HG03039 (cell line): Measurements from ENCODE around the gene TBC1D14.

Source experiments
- ATAC-seq: cut with Tn5 transposase; IDR thresholded peaks from one replicate; pipeline ENCODE4 v1.9.1; 2021; ENCODE audit warnings: mild to moderate bottlenecking, moderate library complexity; ENCODE audit not compliant: unreplicated experiment

Gene TBC1D14

GRCh38 chr4:6946497-6946896 is 36.9 kb downstream of the TBC1D14 start:
- no peak for ATAC-seq

- ATAC-seq = no peak
Measured at GRCh38 chr4:6948134-6948460, 38.5 kb downstream of the TBC1D14 start.

DNA sequence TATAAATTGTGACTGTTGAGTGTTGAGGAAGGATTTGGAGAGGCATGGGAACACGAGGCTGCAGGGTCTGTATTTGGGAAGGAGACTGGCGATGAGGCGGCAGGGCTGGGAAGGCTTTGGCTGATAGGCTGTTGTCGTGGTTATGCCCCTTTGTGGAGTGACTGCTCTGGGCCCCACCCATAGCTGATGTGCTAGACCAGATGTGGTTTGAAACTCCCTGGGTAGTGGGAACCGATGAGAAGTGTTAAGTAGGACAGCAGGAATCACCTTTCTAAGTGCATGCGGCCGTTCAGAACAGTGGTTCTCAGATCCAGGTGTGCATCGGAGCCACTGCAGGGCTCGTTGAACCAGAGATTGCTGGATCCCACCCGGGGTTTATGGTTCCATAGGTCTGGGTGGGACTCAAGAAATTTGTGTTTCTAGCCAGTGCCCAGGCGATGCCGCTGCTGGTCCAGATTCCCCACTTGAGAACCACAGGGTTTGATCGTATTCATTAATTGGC is 42.3 kb downstream of the TBC1D14 start:
- ATAC-seq = no peak

GRCh38 chr4:6953751-6954380 is 44.2 kb downstream of the TBC1D14 start:
- ATAC-seq = no peak

DNA sequence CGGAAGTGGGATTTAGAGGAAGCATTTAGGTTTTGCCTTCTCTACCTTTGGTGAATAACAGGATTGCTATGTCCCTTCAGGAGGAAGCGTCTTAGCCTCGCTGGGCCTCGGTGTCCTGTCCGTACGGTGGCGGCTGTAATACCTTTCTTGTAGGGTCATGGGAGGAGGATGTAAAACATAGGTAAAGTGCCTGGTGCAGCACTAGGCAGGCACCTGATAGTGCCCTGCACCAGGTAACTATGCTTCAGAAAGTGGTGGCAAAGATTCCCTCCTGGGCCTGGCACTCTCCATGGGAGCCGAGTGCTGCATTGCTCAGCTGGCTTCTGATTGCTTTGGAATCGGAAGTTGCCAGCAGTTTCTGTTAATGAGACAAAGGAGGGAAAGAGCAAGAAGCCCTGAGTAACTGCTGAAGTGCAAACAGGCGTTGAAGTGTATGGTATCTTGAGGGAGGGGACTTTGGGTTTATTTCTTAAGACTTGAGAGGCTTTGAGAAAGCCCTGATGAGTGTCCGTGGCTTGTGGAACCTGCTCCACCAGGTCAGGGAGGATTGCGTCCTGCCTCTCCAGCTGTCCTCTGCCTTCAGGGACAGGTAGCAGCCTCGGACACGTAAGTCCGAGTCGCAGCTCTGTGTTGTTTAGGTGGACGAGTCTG is 45.8 kb downstream of the TBC1D14 start:
- ATAC-seq = no peak

GRCh38 chr4:6956087-6956433 is 46.4 kb downstream of the TBC1D14 start:
- no peak for ATAC-seq

GRCh38 chr4:6956434-6957147 is 47.0 kb downstream of the TBC1D14 start:
- no peak for ATAC-seq

- ATAC-seq = no peak
Measured at GRCh38 chr4:6957148-6957520, 47.5 kb downstream of the TBC1D14 start.

DNA sequence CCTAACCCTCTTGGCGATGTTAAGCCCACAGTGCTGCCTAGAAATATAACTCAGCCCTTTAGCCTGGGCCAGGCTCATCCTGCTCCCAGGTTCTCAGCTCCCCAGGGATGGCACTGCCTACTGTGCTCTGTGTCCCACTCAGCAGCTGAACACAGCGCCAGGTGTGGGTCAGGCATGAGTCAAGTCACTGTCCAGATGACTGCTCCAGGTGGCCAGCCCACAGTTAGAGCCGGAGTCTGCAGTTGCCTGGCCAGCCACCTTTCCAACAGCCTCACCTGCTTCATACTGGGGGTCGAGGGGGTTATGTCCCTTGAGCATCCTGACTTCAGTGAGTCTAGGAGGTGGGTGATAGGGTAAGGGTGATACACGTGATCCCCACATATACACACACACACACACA is 48.4 kb downstream of the TBC1D14 start:
- ATAC-seq = no peak

DNA sequence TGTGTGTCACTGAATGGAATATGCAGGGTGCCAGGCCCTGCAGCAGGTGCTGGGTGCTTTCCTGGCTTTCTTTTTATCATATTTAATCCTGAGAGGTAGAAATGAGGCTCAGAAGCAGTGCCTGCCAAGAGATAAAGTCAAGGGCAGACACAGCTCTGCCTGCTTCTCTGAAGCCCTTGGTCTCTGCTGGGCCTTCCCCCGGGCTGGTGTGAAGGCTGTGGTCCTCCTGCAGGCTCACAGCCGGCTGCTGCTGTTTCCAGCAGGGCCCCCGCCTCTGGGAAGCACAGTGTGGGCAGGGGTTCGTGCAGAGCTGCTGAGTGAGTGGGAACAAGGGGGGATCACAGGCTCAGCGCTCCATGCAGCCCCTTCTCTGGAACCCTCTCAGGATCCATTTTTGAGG is 49.6 kb downstream of the TBC1D14 start:
- ATAC-seq = no peak

DNA sequence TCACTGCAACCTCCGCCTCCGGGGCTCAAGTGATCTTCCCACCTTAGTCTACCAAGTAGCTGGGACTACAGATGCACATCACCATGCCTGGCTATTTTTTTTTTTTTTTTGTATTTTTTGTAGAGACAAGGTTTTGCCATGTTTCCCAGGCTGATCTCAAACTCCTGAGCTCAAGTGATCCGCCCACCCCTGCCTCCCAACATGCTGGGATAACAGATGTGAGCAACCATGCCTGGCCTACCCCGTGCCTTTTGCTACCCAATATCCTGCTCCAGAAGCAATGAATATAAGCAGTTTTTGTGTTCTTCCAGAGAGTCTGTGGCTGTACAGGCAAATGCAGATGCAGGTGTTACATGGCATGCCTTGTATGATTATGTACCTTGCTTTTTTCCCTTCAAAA is 50.5 kb downstream of the TBC1D14 start:
- no peak for ATAC-seq

DNA sequence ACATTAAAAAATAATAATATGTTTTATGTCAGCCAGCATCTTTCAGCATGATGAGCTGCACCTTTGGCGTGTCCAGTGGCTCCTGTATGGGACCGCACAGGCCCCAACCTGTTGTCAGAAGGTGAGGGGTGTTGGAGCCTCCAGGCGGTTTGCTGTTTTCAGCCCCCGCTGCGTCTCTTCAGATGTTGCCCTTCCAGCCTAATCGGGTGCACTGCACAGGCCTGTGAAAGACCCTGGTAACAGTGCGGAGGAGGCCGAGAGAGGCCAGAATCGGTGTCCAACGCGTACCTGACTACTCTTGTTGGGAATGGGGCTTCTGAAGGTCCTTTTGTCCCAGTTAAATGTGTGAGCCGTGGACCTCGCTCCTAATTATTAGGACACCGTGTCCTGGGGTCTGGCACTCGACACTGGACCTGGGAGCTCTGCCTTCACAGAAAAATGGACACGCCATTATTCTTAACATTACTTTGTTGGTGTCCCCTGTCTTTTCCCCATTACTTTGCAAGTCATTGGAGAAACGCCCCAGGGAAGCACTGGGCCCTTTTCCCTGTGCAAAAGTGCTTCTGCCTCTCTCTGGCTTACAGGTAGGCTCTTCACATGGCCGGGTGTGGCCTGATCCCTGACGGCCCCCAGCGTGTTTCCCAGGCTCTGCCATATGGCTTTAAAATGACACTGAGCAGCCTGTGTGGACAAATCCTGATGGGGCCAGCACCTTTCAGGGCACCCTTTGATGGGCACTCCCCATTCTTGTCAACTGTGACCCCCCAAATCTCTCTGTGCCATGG is 51.2 kb downstream of the TBC1D14 start:
- no peak for ATAC-seq

DNA sequence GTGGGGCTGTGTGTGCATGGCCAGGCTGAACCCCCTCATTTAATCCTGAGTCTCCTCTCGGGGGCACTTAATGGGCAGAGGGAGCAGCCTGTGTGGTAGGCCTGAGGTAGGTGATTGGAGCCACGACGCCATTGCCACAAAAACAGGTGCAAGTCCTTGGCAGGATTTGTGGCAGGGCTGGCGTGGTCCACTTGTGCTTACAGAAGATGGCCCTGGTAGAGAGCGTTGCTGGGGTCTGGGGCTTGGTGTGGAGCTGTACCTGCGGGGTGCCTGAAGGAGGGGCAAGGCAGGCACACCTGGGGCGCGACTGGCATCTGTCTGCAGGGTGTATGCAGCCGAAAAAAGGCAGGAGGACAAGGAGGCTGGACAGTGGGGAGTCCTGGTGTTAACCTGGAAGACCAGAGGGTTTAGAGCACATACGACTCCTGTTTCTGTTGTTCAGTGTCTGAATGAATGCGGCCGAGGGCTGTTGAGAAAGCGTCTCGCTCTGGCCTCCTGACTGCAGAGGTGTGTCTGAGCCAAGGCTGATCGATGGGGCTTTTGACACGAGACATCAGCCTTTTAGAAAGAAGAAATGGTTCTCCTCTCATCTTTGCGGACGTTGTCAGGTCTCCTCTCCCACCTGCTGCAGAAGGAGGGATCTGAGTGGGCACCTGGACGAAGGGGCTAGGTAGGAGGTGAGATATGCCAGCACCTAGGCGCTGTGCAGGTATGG is 52.0 kb downstream of the TBC1D14 start:
- ATAC-seq = no peak

DNA sequence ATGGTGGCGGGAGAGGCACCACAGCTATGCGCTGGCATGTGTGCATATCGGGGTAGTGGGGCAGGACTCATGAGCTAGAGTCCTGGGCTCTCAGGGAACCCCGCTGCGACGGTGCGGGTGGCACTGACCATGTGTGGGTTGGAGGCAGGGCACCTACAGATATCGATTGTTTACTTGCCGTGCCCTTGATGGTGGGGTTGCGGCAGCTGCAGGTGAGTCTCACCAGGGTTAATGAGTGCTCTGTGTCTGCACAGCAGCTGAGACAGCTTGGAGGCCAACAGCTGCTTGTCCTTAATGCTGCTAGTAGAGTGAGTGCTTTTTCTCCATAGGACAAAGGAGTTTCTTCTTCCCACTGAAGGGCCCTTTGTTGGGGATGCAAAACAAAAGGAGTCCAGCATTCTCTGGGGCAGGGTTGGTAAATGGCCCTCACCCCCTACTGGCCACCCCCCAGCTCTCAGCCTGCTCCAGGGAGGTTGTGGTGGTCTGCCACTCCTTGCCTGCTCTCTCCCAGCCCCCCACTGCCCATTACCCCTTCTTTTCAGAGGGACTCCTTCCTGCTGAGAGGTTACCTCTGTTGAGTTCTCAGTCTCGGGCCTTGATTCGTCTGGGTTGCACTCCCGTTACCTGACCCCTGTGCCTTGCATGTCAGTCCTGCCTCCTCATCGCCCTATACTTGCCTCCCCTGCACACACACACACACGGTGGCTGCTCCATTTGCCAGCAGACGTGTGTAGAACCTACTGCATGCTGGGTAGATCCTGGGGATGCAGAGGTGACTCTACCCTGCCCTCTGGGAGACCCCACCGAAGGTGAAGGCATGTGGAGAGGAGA is 52.8 kb downstream of the TBC1D14 start:
- ATAC-seq = no peak

GRCh38 chr4:6963139-6963611 is 53.5 kb downstream of the TBC1D14 start:
- ATAC-seq = no peak

GRCh38 chr4:6964858-6965257 is 55.2 kb downstream of the TBC1D14 start:
- ATAC-seq = no peak

DNA sequence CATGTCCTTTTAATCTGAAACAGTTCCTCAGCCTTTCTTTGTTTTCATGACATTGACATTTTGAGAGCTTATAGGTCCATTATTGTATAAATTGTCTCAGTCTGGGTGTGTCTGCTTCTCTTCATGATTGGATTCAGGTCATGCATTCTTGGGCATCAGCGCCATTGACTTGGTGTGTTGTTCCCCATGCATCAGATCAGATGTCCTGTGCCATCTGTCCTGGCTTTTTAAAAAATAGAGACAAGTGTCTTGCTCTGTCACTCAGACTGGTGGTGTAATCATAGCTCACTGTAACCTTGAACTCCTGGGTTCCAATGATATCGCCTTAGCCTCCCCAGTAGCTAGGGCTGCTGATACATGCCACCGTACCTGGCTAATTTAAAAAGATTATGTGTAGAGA is 55.7 kb downstream of the TBC1D14 start:
- no peak for ATAC-seq

DNA sequence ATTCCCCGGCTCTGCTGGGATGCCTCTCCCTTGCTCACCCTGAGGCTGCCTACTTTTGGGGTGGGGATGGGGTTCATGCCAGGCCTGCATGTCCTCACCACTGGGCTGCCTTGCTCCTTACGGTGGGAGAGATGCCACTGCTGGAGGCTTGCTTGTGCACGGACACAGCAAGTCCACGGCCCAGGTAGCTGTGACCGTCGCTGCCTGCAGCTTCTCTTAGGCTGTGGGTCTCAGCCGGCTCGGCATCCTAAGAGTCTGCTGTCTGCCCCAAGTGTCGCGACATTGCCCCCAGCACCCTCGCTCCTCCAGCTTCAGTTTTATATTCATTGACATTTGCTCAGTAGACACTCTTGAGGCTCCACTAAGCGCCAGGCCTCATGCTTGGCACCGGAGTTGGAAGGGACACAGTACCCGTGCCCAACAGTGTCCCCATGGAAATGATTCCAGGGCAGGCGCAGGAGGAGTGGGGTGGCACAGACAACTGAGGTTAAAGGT is 58.3 kb downstream of the TBC1D14 start:
- ATAC-seq = no peak

DNA sequence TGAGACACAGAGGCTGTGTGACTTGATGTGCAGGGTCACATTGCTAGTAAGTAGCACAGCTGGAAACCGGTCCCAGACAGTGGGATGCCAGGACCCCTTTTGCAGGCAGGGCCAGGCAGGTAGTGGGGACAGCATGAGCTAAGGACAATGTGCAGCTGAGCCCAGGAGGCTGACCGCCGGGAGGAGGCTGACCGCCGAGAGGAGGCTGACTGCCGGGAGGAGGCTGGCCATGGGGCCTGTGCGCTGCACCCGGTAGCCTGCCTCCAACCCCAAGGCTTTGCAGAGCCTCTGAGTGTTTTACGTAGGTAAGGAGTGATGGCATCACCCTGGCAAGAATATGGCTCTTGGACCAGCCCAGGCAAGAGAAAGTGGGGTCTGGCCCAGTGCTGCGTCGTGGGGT is 58.9 kb downstream of the TBC1D14 start:
- no peak for ATAC-seq
